Measurements from ENCODE around the gene NQO1.

Gene NQO1

GRCh38 chr16:69707920-69708683 lies 18.3 kb downstream of the NQO1 start:
- no peak for DNase-seq (ENCODE audit: low read depth in 3 of 3)

GRCh38 chr16:69706975-69707340 lies 19.4 kb downstream of the NQO1 start:
- no peak for DNase-seq (ENCODE audit: low read depth in 3 of 3)

- DNase-seq (ENCODE audit: low read depth in 3 of 3): no peak
Observed at GRCh38 chr16:69706256-69706974, 19.9 kb downstream of the NQO1 start.

GRCh38 chr16:69703638-69704037 lies 22.7 kb downstream of the NQO1 start:
- DNase-seq (ENCODE audit: low read depth in 3 of 3): no peak

- no peak for DNase-seq (ENCODE audit: low read depth in 3 of 3)
Observed at GRCh38 chr16:69701866-69702265, 24.5 kb downstream of the NQO1 start.

GRCh38 chr16:69701452-69701851 lies 24.9 kb downstream of the NQO1 start:
- DNase-seq (ENCODE audit: low read depth in 3 of 3): no peak

- DNase-seq (ENCODE audit: low read depth in 3 of 3): no peak
Observed at GRCh38 chr16:69699915-69700314, 26.4 kb downstream of the NQO1 start.

- DNase-seq (ENCODE audit: low read depth in 3 of 3): no peak
Observed at GRCh38 chr16:69698404-69698803, 28.0 kb downstream of the NQO1 start.

GRCh38 chr16:69693916-69694315 lies 32.4 kb downstream of the NQO1 start:
- no peak for DNase-seq (ENCODE audit: low read depth in 3 of 3)

GRCh38 chr16:69691980-69692911 lies 34.1 kb downstream of the NQO1 start:
- no peak for DNase-seq (ENCODE audit: low read depth in 3 of 3)

- no peak for DNase-seq (ENCODE audit: low read depth in 3 of 3)
Observed at GRCh38 chr16:69688589-69688988, 37.8 kb downstream of the NQO1 start.

GRCh38 chr16:69680358-69680757 lies 46.0 kb downstream of the NQO1 start:
- no peak for DNase-seq (ENCODE audit: low read depth in 3 of 3)

GRCh38 chr16:69672998-69673713 lies 53.2 kb downstream of the NQO1 start:
- no peak for DNase-seq (ENCODE audit: low read depth in 3 of 3)

- no peak for DNase-seq (ENCODE audit: low read depth in 3 of 3)
Observed at GRCh38 chr16:69672315-69672997, 53.9 kb downstream of the NQO1 start.

- DNase-seq (ENCODE audit: low read depth in 3 of 3): no peak
Observed at GRCh38 chr16:69669577-69669976, 56.8 kb downstream of the NQO1 start.

GRCh38 chr16:69663846-69664245 lies 62.5 kb downstream of the NQO1 start:
- no peak for DNase-seq (ENCODE audit: low read depth in 3 of 3)

GRCh38 chr16:69662901-69663300 lies 63.5 kb downstream of the NQO1 start:
- no peak for DNase-seq (ENCODE audit: low read depth in 3 of 3)

GRCh38 chr16:69660166-69660565 lies 66.2 kb downstream of the NQO1 start:
- DNase-seq (ENCODE audit: low read depth in 3 of 3): no peak
